Left lobe of liver (tissue), 2 donors: ENCODE data around the gene CLEC4G. TPM values are rescaled to one million over a fixed set of nuclear protein-coding genes. Genes with fewer than 3 reads are reported as not detected.

Source experiments
- ATAC-seq: fragments of 200-7000 bp; cut with Tn5 transposase; one replicate; pipeline ENCODE4 v1.9.1; 2020; ENCODE audit warnings: mild to moderate bottlenecking, moderate library complexity
- DNase-seq: peaks from one replicate; pipeline ENCODE4 v3.0.0-alpha.2; 2020; ENCODE audit warnings: low spot score
- total RNA-seq: library from RNA; stranded (reverse); gene quantifications from one replicate; pipeline ENCODE4 v1.2.1, GENCODE V29; 2021
- donor health status: DM: no; HTN: no; CAD: no; lungs with moderate emphysema.
- donor health status: DM: no; HTN: yes; CAD: no.

The CLEC4G gene
- total RNA-seq, 1 donor from 2014 or later: 34.3 TPM

GRCh38 chr19:7729831-7730285 is 2.1 kb downstream of the CLEC4G start:
- no peak for DNase-seq
- ATAC-seq: no peak

GRCh38 chr19:7729211-7729610 is 2.7 kb downstream of the CLEC4G start:
- DNase-seq (no peak), ATAC-seq (no peak)

DNA sequence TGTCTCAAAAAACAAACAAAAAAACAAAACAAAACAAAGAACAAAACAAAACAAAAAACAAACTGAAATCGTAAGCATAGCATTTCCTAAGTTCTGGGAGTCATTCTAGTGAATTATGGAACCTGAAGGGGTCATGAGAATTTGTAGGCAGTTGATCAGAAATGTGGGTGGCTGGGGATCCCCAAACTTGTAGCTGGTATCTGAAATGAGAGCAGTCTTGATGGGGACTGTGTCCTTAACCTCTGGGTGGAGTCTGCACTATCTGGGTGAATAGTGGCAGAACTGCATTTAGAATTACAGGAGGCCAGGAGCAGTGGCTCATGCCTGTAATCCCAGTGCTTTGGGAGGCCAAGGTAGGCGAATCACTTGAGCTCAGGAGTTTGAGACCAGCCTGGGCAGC is 6.1 kb downstream of the CLEC4G start:
- ATAC-seq (no peak), DNase-seq (no peak)

GRCh38 chr19:7722231-7722651 is 9.7 kb downstream of the CLEC4G start:
- no peak for DNase-seq
- ATAC-seq: no peak

- ATAC-seq: no peak
- DNase-seq: no peak
Observed at GRCh38 chr19:7720351-7720750, 11.6 kb downstream of the CLEC4G start.

GRCh38 chr19:7718668-7719067 is 13.2 kb downstream of the CLEC4G start:
- DNase-seq: no peak

DNA sequence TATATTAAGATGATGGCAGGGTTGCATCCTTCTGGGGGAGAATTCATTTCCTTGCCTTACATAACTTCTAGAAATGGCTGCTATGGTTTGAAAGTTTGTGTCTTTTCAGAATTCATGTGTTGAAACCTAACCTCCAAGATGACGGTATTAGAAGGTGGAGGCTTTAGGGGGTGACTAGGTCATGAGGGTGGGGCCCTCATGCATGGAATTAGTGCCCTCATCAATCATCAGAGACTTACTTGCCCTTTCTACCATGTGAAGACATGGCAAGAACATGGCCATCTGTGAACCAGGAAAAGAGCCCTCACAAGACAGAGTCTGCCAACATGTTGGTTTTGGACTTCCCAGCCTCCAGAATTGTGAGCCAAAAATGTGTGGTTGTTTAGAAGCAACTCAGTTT is 15.1 kb downstream of the CLEC4G start:
- DNase-seq (no peak), ATAC-seq (no peak)

More at GRCh38 chr19:7718668-7719067, 13.2 kb downstream of the CLEC4G start:
- peak; percentile 36 for ATAC-seq

DNA sequence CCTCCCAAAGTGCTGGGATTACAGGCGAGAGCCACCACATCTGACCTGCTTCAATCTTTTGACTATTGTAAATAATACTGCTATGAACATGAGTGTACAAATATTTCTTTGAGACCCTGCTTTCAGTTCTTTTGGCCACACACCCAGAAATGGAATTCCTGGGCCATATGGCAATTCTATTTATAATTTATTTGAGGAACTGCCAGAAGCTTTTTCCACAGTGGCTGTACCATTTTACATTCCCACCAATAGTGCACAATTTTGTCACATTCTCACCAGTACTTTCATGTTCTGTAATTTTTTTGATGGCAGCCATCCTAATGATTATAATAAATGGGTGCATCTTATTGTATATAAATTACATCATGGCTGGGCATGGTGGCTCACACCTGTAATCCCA is 16.2 kb downstream of the CLEC4G start:
- ATAC-seq: no peak
- DNase-seq: no peak

DNA sequence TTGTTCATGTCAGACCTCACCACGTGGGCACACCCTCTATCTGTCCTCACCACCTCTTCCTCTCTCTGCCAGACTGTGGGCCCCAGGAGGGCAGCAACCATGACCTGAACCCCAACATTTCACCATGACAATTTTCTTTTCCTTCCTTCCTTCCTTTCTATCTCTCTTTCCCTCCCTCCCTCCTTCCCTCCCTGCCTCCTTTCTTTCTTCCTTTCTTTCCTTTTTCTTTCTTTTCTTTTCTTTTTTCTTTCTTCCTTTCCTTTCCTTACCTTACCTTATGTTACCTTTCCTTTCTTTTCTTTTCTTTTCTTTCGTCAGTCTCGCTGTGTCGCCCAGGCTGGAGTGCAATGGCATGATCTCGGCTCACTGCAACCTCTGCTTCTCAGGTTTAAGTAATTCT is 21.3 kb downstream of the CLEC4G start:
- DNase-seq (no peak), ATAC-seq (no peak)

DNA sequence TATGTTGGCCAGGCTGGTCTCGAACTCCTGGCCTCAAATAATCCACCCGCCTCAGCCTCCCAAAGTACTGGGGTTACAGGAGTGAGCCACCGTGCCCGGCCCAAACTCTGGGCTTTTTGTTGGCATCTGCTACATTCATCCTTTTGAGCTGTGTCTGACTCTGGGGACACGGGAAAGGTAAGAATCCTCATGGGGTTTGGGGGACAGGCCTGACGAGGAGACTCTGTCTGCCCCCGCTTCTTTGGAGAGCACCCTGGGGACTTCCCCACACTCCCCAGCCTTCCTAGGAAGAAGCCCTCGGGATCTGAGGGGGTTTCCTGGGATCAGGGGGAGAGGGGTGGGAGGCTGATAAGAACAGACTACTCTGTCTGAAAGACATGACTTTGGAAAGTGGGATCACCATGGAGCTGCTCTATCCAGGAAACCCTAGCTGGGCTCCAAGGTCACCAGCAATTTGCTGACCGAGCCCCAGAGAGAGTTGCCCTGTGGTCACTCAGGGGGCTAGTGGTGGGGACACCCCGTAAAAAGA is 21.9 kb downstream of the CLEC4G start:
- no peak for ATAC-seq
- no peak for DNase-seq

DNA sequence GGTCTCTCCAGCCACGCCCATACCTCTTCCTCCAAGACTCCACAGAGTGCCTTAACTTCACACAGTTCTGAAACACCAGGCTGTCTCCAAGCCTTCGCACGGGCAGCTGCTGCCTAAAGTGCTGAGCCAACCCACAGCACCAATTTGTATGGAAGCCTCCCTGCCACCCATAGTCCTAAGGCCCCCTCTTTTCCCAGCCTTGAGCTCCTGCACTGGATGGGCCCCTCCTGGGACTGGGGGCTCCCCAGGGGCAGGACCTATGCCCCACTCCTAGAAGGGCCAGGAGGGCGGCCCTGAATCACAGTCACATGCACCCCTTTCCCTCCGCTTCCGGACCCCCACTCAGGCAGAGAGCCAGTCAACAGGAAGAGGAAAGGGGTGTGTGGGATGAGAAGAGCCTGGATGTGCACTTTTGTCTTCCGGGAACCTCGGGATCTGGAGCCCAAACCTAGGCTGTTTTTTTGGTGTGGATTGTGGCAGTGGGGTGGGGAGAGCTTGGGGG is 24.9 kb downstream of the CLEC4G start:
- DNase-seq (no peak), ATAC-seq (peak; percentile 53)

DNA sequence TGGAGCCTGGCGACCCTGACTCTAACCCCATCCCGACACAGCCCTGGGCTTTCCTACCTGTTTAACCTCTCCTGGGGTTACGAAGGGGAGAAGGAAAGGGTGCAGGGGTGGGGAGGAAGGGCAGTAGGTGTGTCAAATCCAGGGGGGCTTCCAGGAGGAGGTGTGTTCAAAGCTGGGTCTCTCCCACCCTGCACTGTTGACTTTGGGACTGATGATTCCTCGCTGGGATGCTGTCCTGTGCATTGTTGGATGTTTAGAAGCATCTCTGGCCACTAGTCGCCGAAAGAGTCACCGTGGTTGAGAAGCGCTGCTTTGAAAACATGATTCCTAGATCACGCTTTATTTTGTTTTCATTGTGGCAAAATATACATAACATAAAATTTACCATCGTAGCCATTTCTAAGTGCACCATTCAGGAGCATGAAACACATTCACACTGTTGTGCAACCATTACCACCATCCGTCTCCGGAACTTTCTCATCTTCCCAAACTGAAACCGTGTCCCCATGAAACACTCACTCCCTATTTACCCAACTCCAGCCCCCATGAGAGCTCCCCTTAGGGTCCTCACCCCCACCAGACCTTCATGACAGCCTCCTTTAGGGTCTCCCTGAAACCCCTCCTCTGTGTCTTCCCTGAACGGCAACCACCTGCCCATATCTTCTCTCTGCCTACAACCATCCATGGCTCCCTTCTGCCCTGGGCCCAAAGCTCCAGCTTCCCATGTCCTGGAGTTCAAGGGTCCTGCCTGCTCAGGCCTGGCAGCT is 25.5 kb downstream of the CLEC4G start:
- no peak for ATAC-seq

DNA sequence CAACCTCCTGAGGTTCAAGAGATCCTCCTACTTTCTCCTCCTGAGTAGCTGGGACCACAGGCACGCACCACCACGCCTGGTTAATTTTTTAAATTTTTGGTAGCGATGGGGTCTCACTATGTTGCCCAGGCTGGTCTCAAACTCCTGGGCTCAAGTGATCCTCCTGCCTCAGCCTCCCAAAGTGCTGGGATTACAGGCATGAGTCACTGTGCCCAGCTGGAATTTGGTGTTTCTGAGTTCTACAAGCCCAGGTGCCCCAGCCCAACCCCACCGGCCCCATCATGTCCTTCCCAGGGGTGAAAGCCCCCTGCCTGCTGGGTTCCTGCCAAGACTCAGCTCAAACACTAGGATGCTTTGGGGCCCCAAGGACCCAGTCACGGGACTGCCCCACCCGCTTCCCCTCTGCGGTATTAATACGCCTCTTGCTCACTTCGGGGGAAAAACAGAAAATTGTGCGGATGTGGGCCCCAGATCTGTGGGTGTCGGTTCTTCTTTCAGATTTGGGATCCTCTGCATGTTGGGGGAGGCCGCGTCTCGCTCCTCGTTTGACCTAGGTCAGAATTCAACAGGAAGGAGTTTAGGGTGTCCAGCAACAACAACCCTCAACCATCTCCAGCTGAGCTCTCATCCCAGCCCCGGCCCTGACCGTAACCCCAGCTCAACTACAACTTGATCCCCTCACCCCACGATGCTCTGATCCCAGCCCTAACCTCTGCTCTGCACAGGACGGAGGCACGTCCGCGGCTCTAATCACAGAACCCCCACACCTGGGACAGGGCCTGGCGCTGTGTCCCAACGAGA is 26.3 kb downstream of the CLEC4G start:
- DNase-seq: no peak
- peak; percentile 31 for ATAC-seq

More for the DNA sequence above, 25.5 kb downstream of the CLEC4G start:
- DNase-seq: no peak

GRCh38 chr19:7704280-7705060 is 27.4 kb downstream of the CLEC4G start:
- DNase-seq: no peak
- ATAC-seq: no peak

GRCh38 chr19:7703332-7703731 is 28.6 kb downstream of the CLEC4G start:
- DNase-seq (no peak), ATAC-seq (no peak)

DNA sequence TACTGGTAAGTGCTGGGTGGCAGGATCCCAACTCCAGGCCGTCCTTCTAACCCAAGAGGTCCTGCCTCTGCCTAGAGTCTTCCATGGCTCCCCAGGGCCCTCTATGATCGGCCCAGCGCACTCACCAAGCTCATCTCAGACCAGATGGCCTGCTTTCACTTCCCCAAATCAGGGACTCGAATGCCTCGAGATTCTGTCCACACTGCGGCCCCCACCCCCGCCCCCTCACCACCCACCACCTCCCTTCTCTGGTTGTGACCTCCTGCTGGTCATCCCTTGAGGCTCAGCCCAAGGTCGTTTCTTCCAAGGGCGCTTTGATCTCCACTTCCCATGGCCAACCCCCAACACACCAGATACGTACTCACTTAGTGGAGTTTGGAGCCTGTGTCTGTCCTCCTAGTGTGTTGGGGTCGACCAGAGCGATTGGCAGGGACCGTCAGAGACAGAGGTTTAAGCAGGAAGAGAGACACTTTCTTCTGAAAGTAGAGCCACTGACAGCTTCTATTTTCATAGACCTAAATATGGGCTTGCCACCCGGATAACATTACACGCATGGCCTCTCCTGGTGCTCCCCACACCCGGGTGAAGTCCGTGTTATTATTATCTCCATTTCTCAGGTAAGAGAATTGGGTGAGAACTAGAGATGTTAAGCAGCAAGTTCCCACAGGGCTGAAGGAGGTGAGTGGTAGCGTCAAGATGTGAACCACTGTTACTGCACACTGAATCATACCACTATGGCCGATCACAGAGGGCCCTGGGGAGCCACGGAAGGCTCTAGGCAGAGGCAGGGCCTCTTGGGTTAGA is 30.1 kb downstream of the CLEC4G start, which contains the start of gene FCER2:
TSS of gene FCER2 (minus strand) at position 478 of the 804 bp plus-strand sequence. CDS start 2,371 bp downstream, outside the sequence.
- no peak for DNase-seq

GRCh38 chr19:7701049-7701653 is 30.8 kb downstream of the CLEC4G start:
- DNase-seq (no peak), ATAC-seq (no peak)

More for the DNA sequence above, 30.1 kb downstream of the CLEC4G start, which contains the start of gene FCER2:
- no peak for ATAC-seq

GRCh38 chr19:7699417-7700401 is 32.2 kb downstream of the CLEC4G start:
- no peak for ATAC-seq
- no peak for DNase-seq
